Body of pancreas (tissue), 4 donors: ENCODE data around the gene CFAP52.

Experiments
- POLR2A ChIP-seq, 3 donors: fragments of 450-650 bp; IDR thresholded peaks; one replicate each; pipeline ENCODE4 v1.6.1; 2016; ENCODE audit warnings: antibody characterized with exemption in 3 of 3, mild to moderate bottlenecking in 2 of 3
- TF ChIP-seq, protein P1 (sequence below), 7 experiments: fragments of 450-650 bp in 4 of 7; fragments of 200-600 bp in 3 of 7; sonication (generic) in 3 of 7; IDR thresholded peaks; one replicate each; pipeline ENCODE4 v1.5.1; 2016 to 2019; ENCODE audit warnings: antibody characterized with exemption in 7 of 7

DNA sequence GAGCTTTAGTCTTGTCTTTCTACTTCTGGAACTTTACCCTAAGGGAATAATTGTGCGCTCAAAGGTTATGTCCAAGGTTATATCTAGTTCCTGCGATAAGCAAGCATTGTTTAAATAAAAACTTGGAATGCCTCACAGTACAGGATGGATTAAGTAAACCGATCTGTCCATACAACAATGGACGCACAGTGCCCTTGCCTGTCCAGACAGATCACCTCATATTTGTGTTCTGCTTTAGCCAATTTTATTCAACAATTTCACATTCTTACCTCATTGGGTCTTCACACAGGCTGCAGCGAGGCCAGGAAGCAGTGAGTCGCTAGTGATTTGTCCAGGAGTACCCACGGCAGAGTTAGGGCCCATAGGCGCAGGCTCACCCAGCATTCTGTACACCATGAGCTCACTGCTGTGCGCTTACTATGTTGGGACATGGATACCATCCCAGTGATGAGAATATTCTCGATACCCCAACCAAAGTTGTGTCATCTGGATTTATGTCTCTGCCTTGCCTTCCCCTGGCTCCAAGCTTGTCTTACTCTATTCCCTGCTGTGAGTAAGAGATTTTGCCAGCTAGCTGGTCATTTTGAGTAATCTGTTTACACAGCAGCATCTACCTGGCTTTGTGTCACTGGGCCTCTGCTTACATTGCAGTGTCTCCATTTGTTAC, 108.6 kb downstream of the CFAP52 start:
- TF ChIP-seq, protein P1, sequence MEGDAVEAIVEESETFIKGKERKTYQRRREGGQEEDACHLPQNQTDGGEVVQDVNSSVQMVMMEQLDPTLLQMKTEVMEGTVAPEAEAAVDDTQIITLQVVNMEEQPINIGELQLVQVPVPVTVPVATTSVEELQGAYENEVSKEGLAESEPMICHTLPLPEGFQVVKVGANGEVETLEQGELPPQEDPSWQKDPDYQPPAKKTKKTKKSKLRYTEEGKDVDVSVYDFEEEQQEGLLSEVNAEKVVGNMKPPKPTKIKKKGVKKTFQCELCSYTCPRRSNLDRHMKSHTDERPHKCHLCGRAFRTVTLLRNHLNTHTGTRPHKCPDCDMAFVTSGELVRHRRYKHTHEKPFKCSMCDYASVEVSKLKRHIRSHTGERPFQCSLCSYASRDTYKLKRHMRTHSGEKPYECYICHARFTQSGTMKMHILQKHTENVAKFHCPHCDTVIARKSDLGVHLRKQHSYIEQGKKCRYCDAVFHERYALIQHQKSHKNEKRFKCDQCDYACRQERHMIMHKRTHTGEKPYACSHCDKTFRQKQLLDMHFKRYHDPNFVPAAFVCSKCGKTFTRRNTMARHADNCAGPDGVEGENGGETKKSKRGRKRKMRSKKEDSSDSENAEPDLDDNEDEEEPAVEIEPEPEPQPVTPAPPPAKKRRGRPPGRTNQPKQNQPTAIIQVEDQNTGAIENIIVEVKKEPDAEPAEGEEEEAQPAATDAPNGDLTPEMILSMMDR (IDR thresholded peaks at IDR 0.05): no peak
- no peak for TF ChIP-seq POLR2A (IDR thresholded peaks at IDR 0.05)
